Neural cell (in vitro differentiated cells): Measurements from ENCODE around the gene LRRC2.

Experiments used
- CTCF ChIP-seq: fragments of 450-650 bp; IDR thresholded peaks from 2 replicates; pipeline ENCODE4 v1.5.1; 2014; ENCODE audit warnings: antibody characterized with exemption, mild to moderate bottlenecking, moderate library complexity; ENCODE audit not compliant: poor library complexity, severe bottlenecking
- POLR2AphosphoS5 ChIP-seq: IDR thresholded peaks from 2 replicates; pipeline ENCODE4 v1.6.1; 2012

GRCh38 chr3:46586738-46587246 is 20.7 kb upstream of the LRRC2 start:
- TF ChIP-seq CTCF (no peak), POLR2AphosphoS5 (no peak)
